HG03095 (cell line): Measurements from ENCODE around the gene CBLN1.
"Not testable (repeated sequence)": the region's sequence is repeated elsewhere in the genome, so short reads cannot be mapped to it uniquely, and the experiment has no call there.

ENCODE experiments used
- ATAC-seq: cut with Tn5 transposase; IDR thresholded peaks from one replicate; pipeline ENCODE4 v1.9.1; 2021; ENCODE audit warnings: moderate library complexity; ENCODE audit not compliant: unreplicated experiment

CBLN1 gene

DNA sequence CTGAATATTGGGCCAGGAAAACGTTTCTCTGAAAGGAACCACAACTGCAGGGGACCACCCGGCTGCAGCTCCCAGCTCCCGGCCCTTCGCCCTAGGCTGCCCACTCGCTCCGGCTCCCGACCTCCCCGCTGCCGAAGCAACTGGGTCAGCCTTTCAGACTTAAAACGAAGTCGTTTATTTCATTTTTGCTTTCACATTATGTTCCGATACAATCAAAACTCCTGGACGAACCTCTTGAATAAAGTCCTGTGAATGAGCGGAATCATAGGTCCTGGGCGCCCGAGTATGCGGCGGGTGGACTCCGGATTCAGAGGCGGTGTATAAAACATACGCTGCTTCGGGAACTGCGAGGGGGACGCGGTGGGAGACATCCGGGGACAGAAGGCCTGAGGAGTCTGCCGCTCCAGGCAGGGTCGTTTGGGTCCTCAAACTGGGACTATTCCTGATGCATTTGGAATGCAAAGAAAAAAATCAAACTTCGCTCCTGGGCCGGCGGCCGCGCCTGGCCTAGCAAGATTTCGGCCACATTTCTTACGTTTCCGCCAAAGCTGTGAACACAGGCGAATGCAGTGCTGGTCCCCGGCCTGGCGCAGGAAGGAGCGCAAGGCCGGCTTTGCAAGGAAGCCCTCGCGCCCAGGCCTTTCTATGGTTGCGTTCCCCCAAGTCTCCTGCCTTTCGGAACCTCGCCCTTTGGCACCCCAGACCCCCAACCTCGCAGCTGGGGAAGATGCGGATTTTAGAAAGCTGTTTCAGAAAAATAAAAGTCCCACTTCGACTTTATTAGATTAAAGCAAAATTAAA, 3.7 kb downstream of the CBLN1 start:
- no peak for ATAC-seq

- no peak for ATAC-seq
These were observed 4.3 kb downstream of the CBLN1 start for GRCh38 chr16:49277386-49277742.

GRCh38 chr16:49276646-49277385, 4.8 kb downstream of the CBLN1 start:
- ATAC-seq = no peak

- no peak for ATAC-seq
These were observed 5.8 kb downstream of the CBLN1 start for GRCh38 chr16:49275870-49276269.

DNA sequence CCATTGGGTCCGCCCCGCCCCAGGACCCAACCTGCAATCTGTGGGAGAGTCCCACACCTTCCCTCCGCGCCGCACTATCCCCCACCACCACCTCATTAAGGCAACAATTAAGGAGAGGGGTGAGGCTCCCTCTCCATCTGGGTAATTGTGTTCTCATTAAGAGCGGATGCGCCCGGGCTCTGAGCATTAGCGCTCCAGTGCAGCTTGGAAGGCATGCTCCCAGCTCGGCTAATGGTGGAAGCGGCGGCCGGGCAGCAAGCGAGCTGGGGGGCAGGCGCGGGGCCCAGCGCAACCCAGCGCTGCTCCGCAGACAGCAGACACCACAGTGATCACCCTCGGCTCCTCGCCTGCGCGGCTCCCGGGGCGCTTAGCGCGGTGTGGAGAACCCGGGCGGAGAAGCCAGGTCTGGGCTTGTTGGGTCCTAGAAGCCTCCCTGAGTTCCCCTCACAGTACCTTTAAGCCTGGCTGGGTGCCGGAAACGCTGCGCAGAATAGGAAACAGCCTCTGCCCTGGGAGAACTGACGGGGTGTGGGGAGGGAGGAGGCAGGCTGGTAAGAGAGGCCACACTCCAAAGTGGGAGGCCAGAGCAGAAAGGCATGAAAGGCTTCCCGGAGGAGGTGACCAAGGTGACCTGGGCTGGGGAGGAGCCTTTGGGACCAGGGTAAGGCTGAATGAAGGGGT, 6.4 kb downstream of the CBLN1 start:
- ATAC-seq = no peak

- ATAC-seq = no peak
These were observed 7.0 kb downstream of the CBLN1 start for GRCh38 chr16:49274591-49274990.

- ATAC-seq = no peak
These were observed 7.9 kb downstream of the CBLN1 start for GRCh38 chr16:49273771-49274170.

GRCh38 chr16:49271363-49271762, 10.3 kb downstream of the CBLN1 start:
- no peak for ATAC-seq

- no peak for ATAC-seq
These were observed 12.4 kb downstream of the CBLN1 start for GRCh38 chr16:49269201-49269600.

DNA sequence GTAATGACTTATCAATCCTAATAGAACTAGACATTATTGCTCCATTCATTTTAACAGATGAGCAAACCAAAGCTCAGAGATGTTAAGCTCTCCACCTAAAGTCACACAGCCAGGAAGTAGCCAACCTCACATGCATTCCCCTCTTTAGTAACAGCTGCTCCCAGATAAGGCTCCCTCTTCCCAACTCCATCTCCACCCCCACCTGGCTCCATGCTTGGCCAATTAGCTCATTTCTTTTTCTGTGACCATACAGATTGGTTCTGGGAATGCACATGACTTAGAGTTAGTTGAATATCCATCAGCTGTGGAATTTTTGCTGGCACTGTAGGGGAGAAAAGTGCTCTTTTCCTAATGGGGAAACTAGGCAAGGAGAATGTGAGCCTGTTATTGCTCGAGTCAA, 13.0 kb downstream of the CBLN1 start:
- ATAC-seq = no peak

DNA sequence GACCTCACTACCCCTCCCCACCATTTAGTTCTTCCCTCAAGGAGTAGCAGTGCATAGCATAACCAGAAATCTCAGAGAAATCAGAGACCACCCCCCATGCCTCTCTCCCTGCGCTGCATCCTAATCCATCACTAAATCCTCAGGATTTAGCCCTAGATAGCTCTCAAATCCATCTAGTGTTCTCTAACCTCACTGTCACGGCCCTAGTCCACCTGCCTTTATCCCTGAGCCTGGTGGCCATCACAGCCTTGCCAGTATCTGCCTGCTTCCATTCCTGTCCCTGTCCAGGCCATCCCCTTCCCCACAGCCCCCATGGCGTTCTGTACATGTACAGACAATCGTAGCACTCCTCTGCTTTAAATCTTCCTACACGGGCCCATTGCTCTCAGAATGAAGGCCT, 19.1 kb downstream of the CBLN1 start:
- ATAC-seq = no peak

GRCh38 chr16:49261930-49262329, 19.7 kb downstream of the CBLN1 start:
- no peak for ATAC-seq

DNA sequence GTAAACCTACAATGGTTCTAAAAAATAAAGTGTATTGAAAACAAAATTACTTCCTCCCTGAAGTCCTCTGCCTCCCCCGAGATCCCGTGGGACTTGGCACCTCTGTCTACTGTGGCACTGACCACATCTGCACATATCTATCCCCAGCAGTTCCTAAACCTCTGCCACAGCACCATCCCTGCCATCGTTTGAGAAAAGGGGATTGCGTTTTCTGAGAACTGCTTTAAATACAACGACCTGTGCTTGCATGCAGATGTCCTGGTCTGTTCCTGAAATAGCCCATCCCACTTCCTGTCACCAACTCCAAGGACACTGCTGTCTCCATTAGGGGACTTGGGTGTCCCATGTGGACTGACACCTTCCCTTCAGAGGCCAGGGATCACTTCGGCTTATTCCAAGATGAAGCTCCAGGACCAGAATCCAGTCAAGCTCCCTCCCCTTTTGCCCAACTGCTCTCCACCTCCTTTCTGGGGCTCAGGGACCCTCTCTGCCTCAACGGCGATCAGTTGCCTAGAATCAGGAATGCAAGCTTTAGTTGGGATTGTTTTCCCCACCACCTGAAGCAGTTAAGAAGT, 20.6 kb downstream of the CBLN1 start:
- ATAC-seq = no peak

GRCh38 chr16:49260253-49260652, 21.4 kb downstream of the CBLN1 start:
- ATAC-seq = no peak

DNA sequence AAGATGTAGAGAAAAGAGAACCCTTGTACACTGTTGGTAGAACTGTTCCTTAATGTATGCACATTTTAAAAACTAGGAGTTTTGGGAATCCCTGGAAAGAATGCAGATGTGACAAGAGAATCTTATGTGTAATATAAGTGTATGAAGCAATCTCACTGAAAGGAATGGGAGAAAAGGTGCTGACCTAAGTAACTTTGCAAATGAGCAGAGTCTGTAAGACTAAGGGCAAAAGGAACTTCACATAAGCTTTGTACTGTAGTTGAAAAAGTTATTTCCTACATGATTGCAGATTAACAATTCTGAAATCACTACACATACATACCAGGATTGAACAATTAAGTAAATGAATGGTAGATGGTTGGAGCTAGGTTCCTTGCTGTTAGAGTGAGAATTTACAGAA, 22.3 kb downstream of the CBLN1 start:
- no peak for ATAC-seq

- ATAC-seq = no peak
These were observed 30.9 kb downstream of the CBLN1 start for GRCh38 chr16:49250689-49251088.

GRCh38 chr16:49248227-49248626, 33.4 kb downstream of the CBLN1 start:
- no peak for ATAC-seq

DNA sequence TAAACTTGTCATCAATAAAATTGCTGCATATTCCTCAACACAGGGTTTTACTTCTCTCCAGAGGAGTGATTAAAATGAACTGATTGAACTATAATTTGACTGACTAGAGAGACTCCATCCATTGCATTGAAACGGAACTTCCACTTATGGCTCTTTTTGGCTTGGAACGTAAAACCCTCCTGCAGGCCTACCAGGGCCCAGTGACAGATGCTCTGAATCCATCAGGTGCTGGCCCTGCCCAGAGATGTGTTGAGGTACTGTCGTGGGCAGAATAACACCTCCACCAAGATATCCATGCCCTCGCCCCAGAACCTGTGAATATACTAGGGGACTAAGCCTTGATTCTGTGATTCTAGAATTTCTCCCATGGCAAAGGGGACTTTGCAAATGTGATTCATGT, 45.4 kb downstream of the CBLN1 start:
- ATAC-seq = no peak

GRCh38 chr16:49228335-49228734, 53.3 kb downstream of the CBLN1 start:
- ATAC-seq = not testable (repeated sequence)
